ENCODE results near the gene CD40.

The CD40 gene

DNA sequence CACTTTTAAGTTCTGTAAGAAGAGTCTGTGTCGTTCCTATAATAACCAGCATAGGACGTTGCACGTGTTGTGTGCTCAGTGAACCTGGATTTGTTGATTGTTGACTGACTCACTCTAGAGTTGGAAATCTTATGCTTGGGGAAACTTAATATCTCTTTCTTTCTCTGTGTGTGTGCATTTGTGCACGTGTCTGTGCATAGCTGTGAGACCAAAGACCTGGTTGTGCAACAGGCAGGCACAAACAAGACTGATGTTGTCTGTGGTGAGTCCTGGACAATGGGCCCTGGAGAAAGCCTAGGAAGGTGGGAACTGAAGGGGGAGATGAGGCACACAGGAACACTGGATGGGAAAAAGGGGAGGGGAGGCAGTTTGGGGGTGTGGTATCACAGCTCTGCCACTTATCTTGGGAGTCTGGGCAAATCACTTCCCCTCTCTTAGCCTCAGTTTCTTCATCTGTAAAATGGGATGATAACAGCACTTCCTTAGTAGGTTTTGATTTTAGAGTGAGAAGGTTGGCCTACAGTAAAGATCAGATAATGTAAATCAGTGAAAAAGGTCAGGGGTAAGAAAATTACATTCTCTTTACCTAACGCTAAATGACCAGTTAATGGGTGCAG lies 8.4 kb downstream of the CD40 start:
- no peak overlapping the region for H3K4me2 ChIP-seq (ENCODE audit: low read depth, low read length, poor library complexity, severe bottlenecking)
- no peak overlapping the region for H3K27ac ChIP-seq (ENCODE audit: low read depth, low read length)
- H3K9ac ChIP-seq (ENCODE audit: low read length), result no peak overlapping the region
- no peaks in the 10 kb centered on the region for H3K27me3 ChIP-seq (ENCODE audit: low read length)
- no peak overlapping the region for H3K4me3 ChIP-seq (ENCODE audit: insufficient read depth, low read length, poor library complexity, severe bottlenecking)
- H3K9me3 ChIP-seq (ENCODE audit: insufficient read depth, low read length), result no peaks in the 10 kb centered on the region
- H3K9me2 ChIP-seq (replicated peaks; ENCODE audit: insufficient read depth, low read length), result no peaks in the 10 kb centered on the region
- TF ChIP-seq, protein P1, sequence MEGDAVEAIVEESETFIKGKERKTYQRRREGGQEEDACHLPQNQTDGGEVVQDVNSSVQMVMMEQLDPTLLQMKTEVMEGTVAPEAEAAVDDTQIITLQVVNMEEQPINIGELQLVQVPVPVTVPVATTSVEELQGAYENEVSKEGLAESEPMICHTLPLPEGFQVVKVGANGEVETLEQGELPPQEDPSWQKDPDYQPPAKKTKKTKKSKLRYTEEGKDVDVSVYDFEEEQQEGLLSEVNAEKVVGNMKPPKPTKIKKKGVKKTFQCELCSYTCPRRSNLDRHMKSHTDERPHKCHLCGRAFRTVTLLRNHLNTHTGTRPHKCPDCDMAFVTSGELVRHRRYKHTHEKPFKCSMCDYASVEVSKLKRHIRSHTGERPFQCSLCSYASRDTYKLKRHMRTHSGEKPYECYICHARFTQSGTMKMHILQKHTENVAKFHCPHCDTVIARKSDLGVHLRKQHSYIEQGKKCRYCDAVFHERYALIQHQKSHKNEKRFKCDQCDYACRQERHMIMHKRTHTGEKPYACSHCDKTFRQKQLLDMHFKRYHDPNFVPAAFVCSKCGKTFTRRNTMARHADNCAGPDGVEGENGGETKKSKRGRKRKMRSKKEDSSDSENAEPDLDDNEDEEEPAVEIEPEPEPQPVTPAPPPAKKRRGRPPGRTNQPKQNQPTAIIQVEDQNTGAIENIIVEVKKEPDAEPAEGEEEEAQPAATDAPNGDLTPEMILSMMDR (IDR thresholded peaks at IDR 0.05; ENCODE audit: insufficient read depth, low read length, poor library complexity, severe bottlenecking), result no peak
- no peak for TF ChIP-seq EZH2phosphoT487 (conservative IDR thresholded peaks at IDR 0.05; ENCODE audit: low read length)
- H4K20me1 ChIP-seq (ENCODE audit: low read depth, low read length), result no peaks in the 10 kb centered on the region
- no peaks in the 10 kb centered on the region for H3F3A ChIP-seq (ENCODE audit: insufficient read depth)
- no peaks in the 10 kb centered on the region for H3K36me3 ChIP-seq (ENCODE audit: low read length)
- no peaks in the 10 kb centered on the region for H3K79me2 ChIP-seq (ENCODE audit: insufficient read depth, low read length)
- H2AFZ ChIP-seq (ENCODE audit: low read depth, low read length, severe bottlenecking), result no peak overlapping the region

DNA sequence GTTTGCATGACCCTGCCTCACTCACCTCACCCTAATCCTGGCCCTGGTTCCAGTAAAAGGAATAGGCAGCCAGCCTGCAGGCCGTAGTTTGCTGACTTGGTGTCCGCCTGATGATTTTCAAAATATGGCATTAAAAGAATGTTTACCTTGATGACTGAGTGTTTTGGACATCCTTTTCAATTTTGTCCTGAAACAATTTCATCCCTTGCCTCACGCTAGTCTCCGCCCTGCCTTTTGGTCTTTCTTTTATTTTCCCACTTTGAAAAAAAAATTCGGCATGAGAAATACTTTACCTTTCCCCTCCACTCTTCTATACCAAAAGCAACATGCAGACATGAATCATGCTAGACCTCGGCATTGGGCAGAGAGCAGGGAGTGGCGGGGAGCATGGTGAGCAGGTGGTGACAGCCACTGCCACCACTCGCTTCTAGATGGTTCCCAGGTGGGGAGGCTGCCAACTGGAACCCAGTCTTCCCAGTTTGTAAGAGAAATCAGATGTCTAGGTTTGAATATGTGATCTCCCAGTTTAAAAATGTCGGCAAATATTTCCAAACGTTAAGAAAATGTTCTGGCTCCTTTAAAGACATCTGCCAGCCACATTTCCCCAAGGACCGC lies 9.4 kb downstream of the CD40 start:
- H4K20me1 ChIP-seq (ENCODE audit: low read depth, low read length), result no peaks in the 10 kb centered on the region
- H3K9me2 ChIP-seq (replicated peaks; ENCODE audit: insufficient read depth, low read length), result no peaks in the 10 kb centered on the region
- H3F3A ChIP-seq (ENCODE audit: insufficient read depth), result no peaks in the 10 kb centered on the region
- H3K4me3 ChIP-seq (ENCODE audit: insufficient read depth, low read length, poor library complexity, severe bottlenecking), result no peak overlapping the region
- H3K27ac ChIP-seq (ENCODE audit: low read depth, low read length), result no peak overlapping the region
- H2AFZ ChIP-seq (ENCODE audit: low read depth, low read length, severe bottlenecking), result no peak overlapping the region
- no peaks in the 10 kb centered on the region for H3K36me3 ChIP-seq (ENCODE audit: low read length)
- H3K79me2 ChIP-seq (ENCODE audit: insufficient read depth, low read length), result no peaks in the 10 kb centered on the region
- TF ChIP-seq, protein P1 (IDR thresholded peaks at IDR 0.05; ENCODE audit: insufficient read depth, low read length, poor library complexity, severe bottlenecking), result no peak
- TF ChIP-seq EZH2phosphoT487 (conservative IDR thresholded peaks at IDR 0.05; ENCODE audit: low read length), result no peak
- no peak overlapping the region for H3K9ac ChIP-seq (ENCODE audit: low read length)
- H3K9me3 ChIP-seq (ENCODE audit: insufficient read depth, low read length), result no peaks in the 10 kb centered on the region
- H3K27me3 ChIP-seq (ENCODE audit: low read length), result no peaks in the 10 kb centered on the region
- H3K4me2 ChIP-seq (ENCODE audit: low read depth, low read length, poor library complexity, severe bottlenecking), result no peak overlapping the region

DNA sequence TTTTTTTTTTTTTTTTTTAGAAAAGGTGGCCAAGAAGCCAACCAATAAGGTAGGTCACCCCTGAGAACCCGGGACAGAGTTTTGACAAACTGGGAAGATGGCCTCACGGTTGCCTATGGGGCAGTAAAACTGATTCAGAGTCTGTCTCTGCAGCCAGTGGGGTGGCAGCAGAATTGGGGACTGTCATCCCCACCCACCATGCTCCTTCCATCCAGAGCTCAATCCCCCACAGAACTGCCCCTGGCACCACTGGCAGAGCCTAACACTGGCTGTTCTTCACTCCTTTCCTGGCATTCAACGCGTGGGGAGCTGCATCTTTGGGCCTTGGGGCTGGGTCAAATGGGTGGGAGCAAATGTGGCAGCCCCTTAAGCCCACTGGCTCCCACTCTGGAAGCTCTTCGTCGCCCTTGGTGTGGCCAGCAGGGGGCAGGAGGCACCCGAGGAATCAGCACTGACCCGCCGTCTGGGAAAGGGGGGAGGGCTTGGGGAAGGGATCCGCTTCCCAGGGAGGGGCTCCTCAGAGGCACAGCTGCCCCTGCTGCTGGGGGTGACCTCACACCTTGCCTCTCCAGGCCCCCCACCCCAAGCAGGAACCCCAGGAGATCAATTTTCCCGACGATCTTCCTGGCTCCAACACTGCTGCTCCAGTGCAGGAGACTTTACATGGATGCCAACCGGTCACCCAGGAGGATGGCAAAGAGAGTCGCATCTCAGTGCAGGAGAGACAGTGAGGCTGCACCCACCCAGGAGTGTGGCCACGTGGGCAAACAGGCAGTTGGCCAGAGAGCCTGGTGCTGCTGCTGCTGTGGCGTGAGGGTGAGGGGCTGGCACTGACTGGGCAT lies 10.4 kb downstream of the CD40 start:
- Histone ChIP-seq H3K9ac (ENCODE audit: low read length) (no peak overlapping the region), H4K20me1 (ENCODE audit: low read depth, low read length) (no peaks in the 10 kb centered on the region), H2AFZ (ENCODE audit: low read depth, low read length, severe bottlenecking) (no peak overlapping the region), H3K36me3 (ENCODE audit: low read length) (no peaks in the 10 kb centered on the region), H3K27ac (ENCODE audit: low read depth, low read length) (no peak overlapping the region), H3K9me3 (ENCODE audit: insufficient read depth, low read length) (no peaks in the 10 kb centered on the region), H3K9me2 (replicated peaks; ENCODE audit: insufficient read depth, low read length) (no peaks in the 10 kb centered on the region), H3K4me2 (ENCODE audit: low read depth, low read length, poor library complexity, severe bottlenecking) (no peak overlapping the region), H3K79me2 (ENCODE audit: insufficient read depth, low read length) (no peaks in the 10 kb centered on the region), H3K4me3 (ENCODE audit: insufficient read depth, low read length, poor library complexity, severe bottlenecking) (no peak overlapping the region), H3F3A (ENCODE audit: insufficient read depth) (no peaks in the 10 kb centered on the region), H3K27me3 (ENCODE audit: low read length) (no peaks in the 10 kb centered on the region)
- TF ChIP-seq EZH2phosphoT487 (conservative IDR thresholded peaks at IDR 0.05; ENCODE audit: low read length), result no peak
- TF ChIP-seq, protein P1 (IDR thresholded peaks at IDR 0.05; ENCODE audit: insufficient read depth, low read length, poor library complexity, severe bottlenecking), result peak; percentile 50
